HG02623 (cell line): ENCODE data around the gene CEBPE.

Experiments
- ATAC-seq: cut with Tn5 transposase; IDR thresholded peaks from one replicate; pipeline ENCODE4 v1.9.1; 2021; ENCODE audit warnings: moderate library complexity; ENCODE audit not compliant: unreplicated experiment

Gene CEBPE

DNA sequence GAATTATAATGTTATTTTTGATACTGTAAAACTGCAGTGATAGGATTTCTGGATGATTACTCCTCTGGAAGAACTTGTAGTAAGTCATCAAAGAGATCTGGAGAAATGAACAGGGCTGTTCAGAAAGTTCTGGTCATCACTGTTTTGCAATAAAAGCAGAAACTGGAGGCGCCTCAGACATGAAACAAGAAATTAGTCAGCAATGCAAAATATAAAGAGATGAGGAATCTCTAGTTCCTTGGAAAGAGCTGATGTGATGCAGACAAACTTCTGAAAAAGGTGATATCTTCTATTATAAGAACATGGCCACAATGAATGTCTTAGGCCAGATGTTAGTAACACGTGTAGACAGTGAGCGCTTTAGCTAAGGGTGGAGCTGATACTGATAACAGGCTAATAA is 33.6 kb downstream of the CEBPE start:
- ATAC-seq = no peak

DNA sequence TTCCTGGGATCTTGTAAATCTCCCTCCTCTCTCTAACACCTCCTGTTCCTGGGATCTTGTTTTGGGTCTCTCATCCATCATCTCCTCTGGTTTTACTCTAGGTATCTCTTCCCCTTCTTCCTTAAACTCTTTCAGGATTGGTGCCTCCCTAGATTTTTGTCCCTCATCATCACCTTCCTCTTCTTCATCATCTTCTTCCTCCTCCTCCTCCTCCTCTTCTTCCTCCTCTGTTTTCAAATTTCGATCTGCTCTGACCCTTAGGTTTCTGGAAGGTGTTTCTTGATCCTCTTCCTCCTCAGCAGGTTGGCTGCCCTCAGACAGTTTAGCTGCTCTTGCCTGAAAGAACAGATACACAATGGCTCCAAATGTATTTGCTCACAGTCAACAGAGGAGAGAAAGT is 38.6 kb downstream of the CEBPE start:
- ATAC-seq = no peak

DNA sequence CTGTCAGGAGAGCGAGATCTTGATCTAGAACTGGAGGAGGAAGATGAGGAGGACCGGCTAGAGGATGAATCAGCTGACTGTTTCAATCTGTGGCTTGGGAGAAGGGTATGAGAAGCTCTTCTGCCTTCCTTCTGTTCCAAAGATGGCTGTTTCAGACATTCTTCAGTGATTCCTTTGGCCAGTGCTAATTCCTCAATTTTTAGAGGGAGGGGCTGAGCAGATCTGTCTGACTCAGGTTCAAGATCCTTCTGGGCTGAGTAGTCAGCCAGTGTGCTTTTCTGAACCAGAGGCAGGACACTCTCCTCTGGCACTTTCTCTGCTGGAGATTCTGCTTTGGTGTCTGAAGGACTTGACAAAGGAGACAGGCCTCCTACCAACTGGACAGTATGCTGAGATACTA is 39.3 kb downstream of the CEBPE start:
- ATAC-seq = no peak

DNA sequence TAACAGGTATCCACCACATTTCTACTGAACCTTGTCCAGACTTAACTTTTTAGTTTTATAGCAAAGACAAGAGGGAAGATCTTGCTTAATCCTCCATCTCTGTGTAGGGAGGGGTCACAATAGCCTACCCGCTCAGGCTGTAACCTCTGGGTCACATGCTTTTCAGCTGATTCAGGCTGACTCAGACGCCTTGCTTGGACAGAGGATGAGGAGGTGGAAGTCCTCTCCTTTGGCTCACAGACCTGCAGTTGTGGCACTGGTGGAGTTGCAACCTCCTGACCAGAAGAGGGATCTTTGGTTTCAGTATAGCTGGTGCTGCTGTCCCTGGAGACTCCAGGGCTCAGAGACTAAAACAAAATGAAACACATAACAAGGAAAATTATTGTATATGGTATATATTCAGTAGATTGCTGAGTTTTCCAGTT is 40.4 kb downstream of the CEBPE start:
- ATAC-seq = no peak

DNA sequence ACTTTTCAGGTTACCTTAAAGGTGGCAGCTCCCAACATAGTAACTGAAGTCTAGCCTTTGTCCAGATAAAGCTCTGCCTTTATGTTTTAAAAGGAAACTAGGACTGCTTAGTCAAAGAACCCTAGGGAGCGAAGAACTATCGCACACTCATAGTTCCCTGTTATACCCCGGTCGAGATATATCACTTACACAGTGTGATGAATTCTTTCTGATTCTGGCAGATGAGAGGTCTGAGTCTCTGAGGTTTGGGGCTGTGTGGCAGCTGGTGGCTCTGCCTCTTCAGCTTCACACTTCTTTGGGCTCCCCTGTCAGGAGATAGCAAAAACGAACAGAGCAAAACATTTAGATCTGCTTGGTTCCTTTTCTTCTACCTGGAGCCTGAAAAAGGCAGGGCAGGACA is 41.1 kb downstream of the CEBPE start:
- ATAC-seq = no peak

DNA sequence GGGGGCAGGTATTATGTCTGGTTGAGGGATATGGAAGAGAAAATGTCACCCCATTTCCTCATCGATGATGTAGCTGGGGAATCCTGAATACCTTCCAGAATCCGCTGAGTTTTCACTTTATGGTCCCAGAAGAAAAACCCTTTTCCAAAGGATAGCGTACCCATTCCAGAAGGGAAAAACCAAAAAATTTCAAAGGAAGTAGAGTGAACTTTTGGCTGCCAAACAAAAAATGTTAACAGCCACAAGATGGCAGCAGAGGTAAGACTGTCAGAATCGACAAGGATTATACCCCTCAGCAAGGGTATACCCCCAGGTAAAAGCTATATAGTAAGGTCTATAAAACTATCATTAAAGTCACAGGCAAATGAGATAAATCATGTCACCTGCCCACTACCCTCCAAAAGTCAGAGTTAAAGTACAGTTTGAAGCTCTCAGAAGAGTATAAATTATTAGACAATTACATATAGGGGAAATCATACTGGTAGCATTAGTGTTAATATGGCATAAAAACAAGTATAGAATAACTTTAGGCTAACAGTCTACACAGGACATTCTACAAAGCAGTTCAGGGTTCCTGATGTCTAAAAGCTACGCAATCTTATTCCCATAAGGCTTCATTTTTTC is 42.2 kb downstream of the CEBPE start:
- no peak for ATAC-seq

DNA sequence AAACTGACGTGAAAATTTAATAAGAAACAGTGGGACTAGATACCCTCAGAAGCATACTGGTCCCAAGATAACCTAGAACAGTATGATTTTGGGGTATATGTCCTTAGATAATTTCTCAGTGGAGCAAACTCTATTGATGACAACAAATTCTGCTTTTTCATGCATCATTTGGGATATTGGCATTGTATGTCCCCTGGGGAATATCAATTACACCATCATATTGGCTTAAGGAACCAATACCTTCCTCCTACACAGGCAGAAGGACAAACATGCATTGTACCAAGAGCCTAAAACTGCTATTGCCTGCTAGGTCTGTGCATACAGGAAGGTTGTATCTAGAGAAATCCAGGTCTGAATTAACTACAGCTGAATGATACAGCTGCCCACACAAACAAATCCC is 44.1 kb downstream of the CEBPE start:
- no peak for ATAC-seq

DNA sequence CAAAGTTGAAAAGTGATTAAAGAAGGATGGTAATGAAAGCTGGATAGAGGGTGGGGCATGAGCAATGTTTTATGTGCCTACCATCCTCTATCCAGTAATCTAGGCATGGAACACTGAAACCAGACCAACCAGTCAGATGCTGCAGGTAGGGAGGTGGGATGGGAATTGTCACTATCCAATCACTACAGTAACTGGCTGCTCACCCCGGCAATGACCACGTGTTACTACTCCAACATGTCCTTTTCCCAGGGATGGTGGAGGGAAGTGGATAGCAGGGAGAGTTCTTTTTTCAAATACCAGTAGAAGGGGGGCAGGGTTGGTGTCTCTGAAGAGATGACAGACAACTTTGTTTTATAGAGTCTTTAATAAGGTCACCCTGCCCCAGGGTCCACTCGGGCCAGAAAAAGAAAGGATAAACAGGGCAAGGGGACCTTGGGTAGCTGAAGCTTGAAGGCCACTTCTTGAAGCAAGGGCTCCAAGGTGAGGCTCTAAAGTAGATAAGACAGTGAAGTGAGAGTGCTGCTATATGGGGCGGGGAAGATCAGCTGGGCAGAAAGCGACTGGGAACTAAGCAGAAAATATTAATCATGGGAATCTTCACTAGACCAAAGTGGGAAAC is 47.0 kb downstream of the CEBPE start:
- ATAC-seq = no peak

DNA sequence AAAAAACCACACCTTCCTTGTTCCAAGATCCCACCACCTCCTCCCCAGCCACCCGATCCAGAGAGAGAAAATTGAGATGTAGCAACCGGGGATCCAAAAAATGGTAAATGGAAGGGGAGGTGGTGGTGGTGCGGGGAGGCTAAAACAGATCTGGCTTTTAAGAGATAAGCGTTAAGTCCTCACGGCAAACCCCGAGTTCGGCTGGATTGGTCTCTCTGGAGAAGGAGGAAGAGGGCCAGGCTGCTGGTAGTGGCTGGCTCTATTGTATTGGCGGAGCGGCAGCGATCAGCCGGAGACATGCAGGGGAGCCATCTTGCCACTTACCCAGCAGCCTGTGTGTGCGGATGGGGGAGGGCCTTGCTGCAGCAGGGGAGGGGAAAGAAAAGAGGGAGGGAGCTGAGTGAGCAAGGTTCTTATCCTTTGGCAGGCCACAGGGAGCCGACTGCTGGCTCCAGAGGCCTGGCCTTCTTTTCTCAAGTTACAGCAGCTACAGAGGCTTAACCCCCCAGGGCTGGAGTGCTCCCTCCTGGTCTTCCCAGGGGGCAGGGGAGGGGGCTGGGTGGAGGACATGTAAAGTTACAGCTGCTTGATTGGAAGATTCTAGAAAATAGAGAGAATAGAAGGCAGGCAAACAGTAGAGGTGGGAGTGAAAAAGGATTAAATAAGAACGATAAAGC is 47.7 kb downstream of the CEBPE start:
- peak; percentile 89 for ATAC-seq

DNA sequence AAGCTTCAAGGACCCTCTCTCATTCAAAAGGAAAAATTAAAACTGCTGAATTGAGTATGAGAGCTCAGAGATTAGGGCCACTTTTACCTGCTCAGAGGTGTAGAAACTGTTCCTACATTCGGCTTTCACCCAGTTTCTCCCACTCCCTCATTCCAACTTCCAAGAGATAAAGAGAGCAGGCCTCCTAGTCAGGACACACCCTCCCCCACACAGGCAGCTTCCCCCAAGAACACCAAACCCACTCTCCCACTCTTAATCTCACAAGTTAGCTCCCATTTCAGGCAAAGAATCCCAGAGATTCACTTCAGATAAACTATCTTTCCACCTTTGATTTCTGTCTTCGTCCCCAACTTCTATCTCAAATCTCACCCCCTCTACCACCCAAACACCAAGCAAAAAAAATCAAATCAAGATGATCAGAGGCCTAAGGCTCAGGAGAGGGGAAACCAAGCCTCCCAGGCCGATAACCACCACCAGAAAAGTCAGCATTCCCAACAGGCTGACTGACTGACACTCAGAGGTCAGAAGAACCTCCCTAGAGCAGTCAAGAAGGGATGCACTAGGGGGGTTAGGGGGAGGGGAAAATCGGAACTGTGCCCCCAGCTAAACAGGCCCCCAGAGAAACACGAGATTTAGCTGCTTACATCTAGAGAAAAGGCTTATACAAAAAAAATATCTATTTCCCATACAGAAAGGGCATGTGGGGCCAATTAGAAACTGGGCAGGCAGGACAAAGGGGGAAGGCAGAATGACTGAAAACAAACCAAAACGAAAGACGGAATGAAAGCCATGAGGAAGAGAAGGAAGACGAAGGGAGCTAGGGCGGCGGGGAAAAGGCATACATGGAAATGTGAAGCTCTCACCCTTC is 48.6 kb downstream of the CEBPE start:
- ATAC-seq = no peak

DNA sequence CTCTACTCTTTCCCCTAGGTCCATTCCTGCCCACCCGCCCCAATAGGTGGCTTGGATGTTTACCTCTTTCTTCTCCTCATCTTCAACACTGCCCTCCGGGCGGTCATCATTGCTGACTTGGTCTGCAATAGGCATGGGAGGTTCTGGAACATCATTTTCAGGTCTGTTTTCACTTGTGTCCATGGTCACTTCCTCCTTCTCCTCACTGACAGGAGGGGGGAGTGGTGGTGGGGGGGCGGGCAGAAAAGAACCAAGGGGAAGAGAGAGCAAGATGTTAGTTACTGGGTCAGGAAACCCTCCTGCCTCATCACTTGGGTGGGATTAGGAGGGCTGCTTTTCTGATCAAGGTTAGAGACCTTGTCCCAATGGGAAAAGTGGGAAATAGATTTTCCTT is 49.6 kb downstream of the CEBPE start:
- ATAC-seq = no peak

DNA sequence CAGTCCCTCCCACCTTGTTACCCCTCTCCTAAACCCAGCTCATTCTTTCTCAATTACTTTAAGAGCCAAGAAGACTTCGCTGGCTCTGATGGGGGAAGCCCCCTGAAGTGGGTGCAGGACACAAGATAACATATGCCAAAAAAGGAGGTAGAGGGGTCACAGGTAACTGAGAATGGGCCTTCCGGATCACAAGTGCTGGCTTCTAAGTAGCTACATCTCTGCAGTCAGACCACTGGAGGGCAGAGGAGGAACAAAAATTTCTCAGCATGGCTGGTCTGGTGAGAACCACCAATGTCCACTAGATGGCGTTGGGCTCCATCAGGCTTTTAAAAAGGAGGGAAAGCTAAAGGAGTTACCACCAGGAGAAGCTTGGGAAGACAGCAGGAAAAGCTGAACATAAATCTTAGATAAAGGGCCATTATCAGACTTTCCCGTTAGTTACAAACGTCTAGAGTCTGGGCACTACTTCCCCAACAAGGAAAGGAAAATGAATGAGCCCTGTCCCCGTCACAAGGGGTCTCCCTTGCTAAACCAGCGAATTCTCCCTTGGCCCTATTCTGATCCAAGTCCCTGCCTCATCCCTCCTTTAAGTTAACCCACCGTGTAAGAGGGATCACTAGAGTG is 50.2 kb downstream of the CEBPE start:
- peak; percentile 49 for ATAC-seq

DNA sequence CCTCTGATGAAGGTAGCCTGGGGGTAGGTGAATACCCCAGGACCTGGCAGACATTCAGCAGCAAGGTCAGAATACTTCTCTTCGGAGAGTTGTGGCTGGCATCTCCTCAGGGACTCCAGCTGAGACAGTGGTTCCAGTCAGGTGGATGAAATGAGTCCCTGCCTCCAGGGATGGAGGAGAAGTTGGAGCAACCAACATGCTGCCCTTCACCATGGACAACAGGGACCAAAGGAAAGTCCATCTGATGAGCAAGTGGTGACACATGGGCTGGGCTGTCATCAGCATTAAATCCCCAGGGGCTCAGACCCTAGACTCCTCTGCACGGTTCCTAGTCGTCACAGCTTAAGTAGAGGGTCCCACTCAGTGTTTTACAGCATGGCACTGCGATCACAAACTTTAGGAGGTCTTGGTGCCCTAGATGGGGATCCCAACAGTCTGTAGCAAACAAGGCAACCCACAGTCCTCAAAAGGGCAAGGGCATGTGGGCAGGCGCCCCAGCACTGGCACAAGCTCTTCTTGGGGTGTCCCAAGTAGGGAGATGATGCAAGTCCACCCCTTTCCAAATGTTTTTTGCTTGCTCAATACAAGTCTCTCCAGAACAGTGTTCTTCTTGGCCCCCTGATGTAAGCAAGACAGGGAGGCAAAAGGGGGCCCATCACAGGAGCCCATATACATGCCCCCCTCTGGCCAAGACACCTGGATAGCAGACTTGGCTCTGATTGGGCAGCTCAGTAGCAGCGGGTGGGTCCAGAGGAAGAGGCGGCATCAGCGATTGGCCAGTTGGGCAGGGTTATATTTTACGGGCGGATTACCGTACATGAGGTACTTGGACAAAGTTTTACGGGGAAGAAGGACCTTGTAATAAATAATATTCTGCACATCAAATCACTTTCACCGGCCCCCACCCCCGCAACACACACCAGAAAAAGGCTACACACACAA is 50.9 kb downstream of the CEBPE start:
- ATAC-seq = no peak
